ENCODE measurements around the gene GPR173.

The GPR173 gene

GRCh38 chrX:53048169-53049126 is at the start of gene GPR173:
GPR173 (plus strand) TSS chrX:53048789; CDS start chrX:53076622, 27,833 bp downstream.
- DNase-seq (ENCODE audit: low read depth): no peak

GRCh38 chrX:53000447-53001135 is 48.0 kb upstream of the GPR173 start:
- DNase-seq (ENCODE audit: low read depth): no peak

- DNase-seq (ENCODE audit: low read depth): no peak
Observed at GRCh38 chrX:53001958-53002357, 46.6 kb upstream of the GPR173 start.

- DNase-seq (ENCODE audit: low read depth): no peak
Observed at GRCh38 chrX:53003111-53003510, 45.5 kb upstream of the GPR173 start.

GRCh38 chrX:53004038-53004437 is 44.6 kb upstream of the GPR173 start:
- DNase-seq (ENCODE audit: low read depth): no peak

GRCh38 chrX:53004811-53005210 is 43.8 kb upstream of the GPR173 start:
- DNase-seq (ENCODE audit: low read depth): no peak

GRCh38 chrX:53005327-53005726 is 43.3 kb upstream of the GPR173 start:
- no peak for DNase-seq (ENCODE audit: low read depth)

GRCh38 chrX:53009032-53009431 is 39.6 kb upstream of the GPR173 start:
- DNase-seq (ENCODE audit: low read depth): no peak

GRCh38 chrX:53013291-53013690 is 35.3 kb upstream of the GPR173 start:
- no peak for DNase-seq (ENCODE audit: low read depth)

GRCh38 chrX:53018627-53019026 is 30.0 kb upstream of the GPR173 start:
- DNase-seq (ENCODE audit: low read depth): no peak

GRCh38 chrX:53022381-53022780 is 26.2 kb upstream of the GPR173 start:
- DNase-seq (ENCODE audit: low read depth): no peak

- no peak for DNase-seq (ENCODE audit: low read depth)
Observed at GRCh38 chrX:53028678-53029077, 19.9 kb upstream of the GPR173 start.

- no peak for DNase-seq (ENCODE audit: low read depth)
Observed at GRCh38 chrX:53031380-53031779, 17.2 kb upstream of the GPR173 start.

GRCh38 chrX:53036149-53036548 is 12.4 kb upstream of the GPR173 start:
- no peak for DNase-seq (ENCODE audit: low read depth)

- DNase-seq (ENCODE audit: low read depth): no peak
Observed at GRCh38 chrX:53039236-53039635, 9.4 kb upstream of the GPR173 start.

- no peak for DNase-seq (ENCODE audit: low read depth)
Observed at GRCh38 chrX:53044995-53045394, 3.6 kb upstream of the GPR173 start.

GRCh38 chrX:53047228-53047627 is 1.4 kb upstream of the GPR173 start:
- no peak for DNase-seq (ENCODE audit: low read depth)

- no peak for DNase-seq (ENCODE audit: low read depth)
Observed at GRCh38 chrX:53049127-53049517, 533 bp downstream of the GPR173 start.

GRCh38 chrX:53050841-53051240 is 2.3 kb downstream of the GPR173 start:
- no peak for DNase-seq (ENCODE audit: low read depth)

- no peak for DNase-seq (ENCODE audit: low read depth)
Observed at GRCh38 chrX:53055244-53055849, 6.8 kb downstream of the GPR173 start.

GRCh38 chrX:53056292-53056691 is 7.7 kb downstream of the GPR173 start:
- no peak for DNase-seq (ENCODE audit: low read depth)

GRCh38 chrX:53065104-53065503 is 16.5 kb downstream of the GPR173 start:
- no peak for DNase-seq (ENCODE audit: low read depth)

GRCh38 chrX:53071064-53071463 is 22.5 kb downstream of the GPR173 start:
- DNase-seq (ENCODE audit: low read depth): no peak

Data from activated T-cell treated with anti-CD3 and anti-CD28 coated beads for 48 hours (primary cell).